LNCaP clone FGC (cell line): ENCODE measurements around the gene BCS1L.

ENCODE experiments used
- DNase-seq: peaks from one replicate; pipeline ENCODE4 v3.0.0-alpha.2; 2011; ENCODE audit warnings: low read depth
- H3K4me3 ChIP-seq: 2 replicates; pipeline ENCODE4 v1.5.1; 2011; ENCODE audit warnings: mild to moderate bottlenecking, low read depth, low read length, control low read depth
- CTCF ChIP-seq: IDR thresholded peaks from 2 replicates; pipeline ENCODE4 v1.5.1; 2012; ENCODE audit warnings: mild to moderate bottlenecking; ENCODE audit not compliant: control insufficient read depth, insufficient read depth; ENCODE audit errors: extremely low read depth

The BCS1L gene

GRCh38 chr2:218659988-218660358, 490 bp downstream of the BCS1L start:
- H3K4me3 ChIP-seq = peak overlapping the region; percentile 94
- DNase-seq = no peak
- TF ChIP-seq CTCF = no peak

GRCh38 chr2:218662377-218662776, 2.9 kb downstream of the BCS1L start:
- H3K4me3 ChIP-seq = no peak overlapping the region
- no peak for TF ChIP-seq CTCF
- no peak for DNase-seq

GRCh38 chr2:218662827-218663226, 3.3 kb downstream of the BCS1L start:
- no peak overlapping the region for H3K4me3 ChIP-seq
- no peak for TF ChIP-seq CTCF
- DNase-seq = no peak

- TF ChIP-seq CTCF = no peak
- H3K4me3 ChIP-seq = no peak overlapping the region
- no peak for DNase-seq
Observed at GRCh38 chr2:218663901-218664300, 4.4 kb downstream of the BCS1L start.

GRCh38 chr2:218664653-218665052, 5.2 kb downstream of the BCS1L start:
- no peak for DNase-seq
- no peak for TF ChIP-seq CTCF
- no peak overlapping the region for H3K4me3 ChIP-seq

GRCh38 chr2:218671097-218671653, 11.7 kb downstream of the BCS1L start:
- peak overlapping the region; percentile 71 for H3K4me3 ChIP-seq
- no peak for TF ChIP-seq CTCF
- no peak for DNase-seq

- TF ChIP-seq CTCF = no peak
- DNase-seq = peak; percentile 77
Observed at GRCh38 chr2:218671654-218672566, 12.4 kb downstream of the BCS1L start, which contains the start of the genes RNF25 and STK36. TSS of gene RNF25 (minus strand) at chr2:218672002. CDS start at chr2:218671970, 32 bp downstream. TSS of gene STK36 (plus strand) at chr2:218672086. CDS start at chr2:218672830, 744 bp downstream.

More at GRCh38 chr2:218671654-218672566, 12.4 kb downstream of the BCS1L start, which contains the start of the genes RNF25 and STK36:
- H3K4me3 ChIP-seq = peak within 1 kb of the TSS; percentile 71
